Effector memory CD4-positive, alpha-beta T cell (primary cell): ENCODE results near the gene PGLYRP1.

Source experiments
- DNase-seq, 3 donors: peaks; one replicate each; pipeline ENCODE4 v3.0.0-alpha.2; 2020
- H3K27ac ChIP-seq: 2 replicates; pipeline ENCODE4 v1.7.0; 2013; ENCODE audit warnings: mild to moderate bottlenecking, low read length, moderate library complexity; ENCODE audit not compliant: insufficient read depth, poor library complexity, severe bottlenecking
- H3K27me3 ChIP-seq: replicated peaks from 2 replicates; pipeline ENCODE4 v1.7.0; 2013; ENCODE audit warnings: mild to moderate bottlenecking, low read length; ENCODE audit not compliant: insufficient read depth, control insufficient read depth, poor library complexity, severe bottlenecking
- H3K36me3 ChIP-seq: 2 replicates; pipeline ENCODE4 v1.7.0; 2013; ENCODE audit warnings: mild to moderate bottlenecking, low read length, moderate library complexity; ENCODE audit not compliant: control insufficient read depth, insufficient read depth
- H3K4me1 ChIP-seq: 2 replicates; pipeline ENCODE4 v1.7.0; 2013; ENCODE audit warnings: low read length, mild to moderate bottlenecking; ENCODE audit not compliant: control insufficient read depth, insufficient read depth, poor library complexity, severe bottlenecking
- H3K4me3 ChIP-seq: 2 replicates; pipeline ENCODE4 v1.7.0; 2013; ENCODE audit warnings: low read length, low read depth, mild to moderate bottlenecking; ENCODE audit not compliant: insufficient read depth, poor library complexity, severe bottlenecking
- H3K9me3 ChIP-seq: 2 replicates; pipeline ENCODE4 v1.7.0; 2013; ENCODE audit warnings: mild to moderate bottlenecking, low read length, moderate library complexity; ENCODE audit not compliant: control insufficient read depth

PGLYRP1 gene

DNA sequence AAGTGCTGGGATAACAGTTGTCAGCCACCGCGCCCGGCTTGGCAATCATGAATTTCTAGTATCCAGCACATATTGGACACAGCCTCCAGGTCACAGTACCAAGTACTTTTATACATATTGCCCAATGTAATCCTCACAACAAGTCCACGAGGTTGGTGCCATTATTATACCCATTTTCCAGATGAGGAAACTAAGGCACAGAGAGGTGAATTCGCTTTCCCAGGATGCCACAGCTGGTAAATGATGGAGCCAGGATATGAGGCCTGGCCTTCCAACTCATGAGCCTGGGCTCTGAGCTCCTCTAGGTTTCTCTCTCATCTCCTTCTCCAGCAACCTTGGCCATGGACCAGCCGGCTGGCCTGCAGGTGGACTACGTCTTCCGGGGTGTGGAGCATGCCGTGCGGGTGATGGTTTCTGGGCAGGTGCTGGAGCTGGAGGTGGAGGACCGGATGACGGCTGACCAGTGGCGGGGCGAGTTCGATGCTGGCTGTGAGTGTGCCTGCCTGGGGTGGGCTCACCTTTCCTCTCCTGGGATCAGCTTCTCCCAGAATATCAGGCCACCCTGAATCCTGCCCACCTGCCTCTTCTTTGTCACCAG is 20.1 kb downstream of the PGLYRP1 start:
- DNase-seq = no peak
- Histone ChIP-seq H3K27ac (no peak overlapping the region), H3K9me3 (no peaks in the 10 kb centered on the region), H3K36me3 (peaks cover 5% of the 10 kb centered on the region), H3K4me1 (peaks cover 8% of the 10 kb centered on the region), H3K27me3 (no peaks in the 10 kb centered on the region), H3K4me3 (no peak overlapping the region)

DNA sequence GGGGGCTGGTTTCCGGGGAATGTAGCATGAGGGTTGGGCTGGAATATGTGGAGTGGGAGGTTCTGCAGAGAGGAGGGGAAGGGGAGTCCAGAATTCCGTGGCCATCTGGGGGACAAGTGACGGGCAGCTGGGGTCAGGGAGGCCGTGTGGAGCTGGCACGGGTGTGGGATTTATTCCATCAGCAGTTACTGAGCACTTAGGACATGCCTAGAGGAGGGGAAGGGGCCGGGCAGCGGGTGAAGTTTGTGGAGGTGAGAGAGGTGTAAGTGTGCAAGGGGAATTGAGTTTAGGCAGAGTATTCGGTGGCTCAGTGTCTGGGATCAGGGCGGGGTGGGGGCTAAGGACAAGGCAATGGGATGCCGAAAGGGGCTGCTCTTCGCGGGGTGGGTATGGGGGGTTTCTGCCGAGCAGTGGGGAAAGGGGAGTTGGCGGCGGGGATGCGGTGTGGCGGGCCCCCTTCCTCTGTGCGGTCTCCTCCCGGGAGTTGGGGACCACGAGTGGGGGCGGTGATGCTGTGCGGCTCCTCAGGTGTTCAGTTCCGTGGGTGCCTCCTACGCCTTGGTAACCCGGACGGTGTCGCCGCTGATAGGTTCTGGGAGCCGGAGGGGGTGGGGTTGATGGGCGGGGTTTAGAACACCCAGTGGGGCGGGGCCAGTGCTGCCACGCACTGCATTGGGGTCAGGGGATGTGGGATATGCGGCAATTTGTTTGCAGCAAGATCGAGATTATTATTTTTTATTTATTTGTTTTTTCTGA is 22.2 kb downstream of the PGLYRP1 start:
- Histone ChIP-seq H3K4me1 (peaks cover 8% of the 10 kb centered on the region), H3K27me3 (no peaks in the 10 kb centered on the region), H3K9me3 (no peaks in the 10 kb centered on the region), H3K36me3 (peaks cover 5% of the 10 kb centered on the region), H3K4me3 (no peak overlapping the region), H3K27ac (no peak overlapping the region)
- DNase-seq = peak; percentile 68 to 74 (median 72)

DNA sequence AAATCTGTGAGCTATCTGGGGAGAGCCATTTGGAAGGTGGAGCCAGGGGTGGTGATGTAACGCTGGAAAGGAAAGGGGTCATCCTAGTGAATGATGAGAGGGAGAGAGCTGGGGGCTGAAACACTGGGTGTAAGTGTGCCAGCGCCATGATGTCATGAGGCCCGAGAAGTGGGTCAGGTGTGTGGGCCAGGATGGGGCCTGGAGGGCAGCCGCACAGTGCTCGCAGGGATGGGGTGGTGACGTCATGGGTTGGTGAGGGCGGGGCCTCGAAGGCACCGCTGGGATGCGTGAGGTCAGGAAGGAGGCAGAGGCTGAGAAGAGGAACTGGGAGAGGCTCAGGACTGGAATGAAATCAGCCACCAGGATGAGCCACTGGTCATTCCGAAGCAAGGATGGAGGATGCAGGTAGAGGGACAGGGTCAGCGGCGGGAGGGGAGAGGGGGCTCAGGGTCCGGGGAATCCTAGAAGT is 23.2 kb downstream of the PGLYRP1 start:
- H3K9me3 ChIP-seq = no peaks in the 10 kb centered on the region
- H3K36me3 ChIP-seq = peaks cover 5% of the 10 kb centered on the region
- no peak overlapping the region for H3K27ac ChIP-seq
- no peaks in the 10 kb centered on the region for H3K27me3 ChIP-seq
- peak in 1 of 3 donors; percentile 14 for DNase-seq
- H3K4me1 ChIP-seq = peaks cover 8% of the 10 kb centered on the region
- no peak overlapping the region for H3K4me3 ChIP-seq

DNA sequence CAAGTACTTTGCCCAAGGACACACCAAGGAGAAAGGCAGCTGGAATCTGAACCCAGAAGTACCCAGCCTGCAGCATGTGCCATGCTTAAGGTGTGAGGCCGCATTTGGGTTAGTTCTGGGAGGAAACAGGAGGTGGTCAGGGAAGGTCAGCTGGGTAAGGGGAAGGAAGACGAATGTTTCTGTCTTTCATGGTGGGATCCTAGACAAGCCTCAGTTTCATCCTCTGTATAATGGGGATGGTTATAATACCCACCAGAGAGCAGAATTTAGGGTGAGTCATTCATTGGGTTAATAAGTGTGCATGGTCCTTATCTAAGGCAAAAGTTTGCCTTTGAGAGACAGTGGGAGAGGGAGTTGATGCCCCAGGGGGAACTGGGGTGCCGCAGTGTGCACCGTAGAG is 24.0 kb downstream of the PGLYRP1 start:
- Histone ChIP-seq H3K4me1 (peaks cover 8% of the 10 kb centered on the region), H3K27me3 (no peaks in the 10 kb centered on the region), H3K4me3 (no peak overlapping the region), H3K36me3 (peaks cover 5% of the 10 kb centered on the region), H3K9me3 (no peaks in the 10 kb centered on the region), H3K27ac (no peak overlapping the region)
- no peak for DNase-seq

DNA sequence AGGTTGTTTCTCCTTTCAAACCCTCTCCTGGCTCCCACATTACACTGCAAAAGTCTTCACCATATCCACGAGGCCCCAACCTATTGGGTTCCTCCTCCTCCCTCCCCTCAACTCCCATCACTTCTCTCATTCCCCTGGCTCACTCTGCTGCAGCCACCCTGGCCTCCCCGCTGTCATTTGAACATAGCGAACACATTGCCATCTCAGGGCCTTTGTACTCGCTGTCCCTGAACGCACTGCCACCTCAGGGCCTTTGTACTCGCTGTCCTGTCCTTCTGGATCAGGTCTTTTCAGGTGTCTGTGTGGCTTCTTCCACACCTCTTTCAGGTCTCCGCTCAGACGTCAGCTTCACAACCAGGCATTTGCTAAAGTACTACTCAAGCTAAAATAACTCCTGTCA is 25.9 kb downstream of the PGLYRP1 start:
- DNase-seq = no peak
- no peaks in the 10 kb centered on the region for H3K36me3 ChIP-seq
- no peaks in the 10 kb centered on the region for H3K9me3 ChIP-seq
- no peaks in the 10 kb centered on the region for H3K27me3 ChIP-seq
- H3K27ac ChIP-seq = no peak overlapping the region
- no peak overlapping the region for H3K4me3 ChIP-seq
- peaks cover 8% of the 10 kb centered on the region for H3K4me1 ChIP-seq

DNA sequence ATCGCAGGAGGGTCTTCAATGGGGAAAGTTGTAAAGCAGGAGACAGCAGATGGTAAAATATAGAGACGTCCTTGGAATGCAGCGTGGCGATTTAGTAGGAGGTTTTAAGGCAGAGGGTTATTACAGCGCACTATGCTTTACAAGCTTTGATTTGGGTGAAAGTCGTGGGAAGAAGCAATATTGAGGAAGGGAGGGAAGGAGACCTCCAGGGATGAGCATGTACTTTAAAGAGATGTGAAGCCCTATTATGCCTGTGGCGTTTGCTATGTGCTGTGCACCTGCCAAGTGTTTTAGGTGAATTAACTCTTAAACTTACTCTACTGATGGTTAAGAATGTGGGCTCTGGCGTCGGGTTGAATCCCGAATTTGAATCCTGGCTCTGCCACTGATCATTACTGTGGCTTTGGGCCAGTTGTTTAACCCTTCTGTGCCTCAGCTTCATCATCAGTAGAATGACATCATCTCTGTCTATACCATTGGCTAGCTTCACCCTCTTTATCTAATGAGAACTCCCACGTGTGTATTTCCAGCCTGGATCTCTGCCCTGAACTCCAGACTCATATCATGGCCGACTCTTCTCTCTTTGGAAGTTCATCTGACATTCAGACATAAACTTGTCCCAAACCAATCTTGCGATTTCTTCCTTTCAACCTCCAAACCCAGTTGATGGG is 27.0 kb downstream of the PGLYRP1 start:
- no peak for DNase-seq
- Histone ChIP-seq H3K4me1 (peaks cover 8% of the 10 kb centered on the region), H3K9me3 (no peaks in the 10 kb centered on the region), H3K27me3 (no peaks in the 10 kb centered on the region), H3K36me3 (no peaks in the 10 kb centered on the region), H3K27ac (peak overlapping the region; percentile 72), H3K4me3 (peak overlapping the region; percentile 64)

DNA sequence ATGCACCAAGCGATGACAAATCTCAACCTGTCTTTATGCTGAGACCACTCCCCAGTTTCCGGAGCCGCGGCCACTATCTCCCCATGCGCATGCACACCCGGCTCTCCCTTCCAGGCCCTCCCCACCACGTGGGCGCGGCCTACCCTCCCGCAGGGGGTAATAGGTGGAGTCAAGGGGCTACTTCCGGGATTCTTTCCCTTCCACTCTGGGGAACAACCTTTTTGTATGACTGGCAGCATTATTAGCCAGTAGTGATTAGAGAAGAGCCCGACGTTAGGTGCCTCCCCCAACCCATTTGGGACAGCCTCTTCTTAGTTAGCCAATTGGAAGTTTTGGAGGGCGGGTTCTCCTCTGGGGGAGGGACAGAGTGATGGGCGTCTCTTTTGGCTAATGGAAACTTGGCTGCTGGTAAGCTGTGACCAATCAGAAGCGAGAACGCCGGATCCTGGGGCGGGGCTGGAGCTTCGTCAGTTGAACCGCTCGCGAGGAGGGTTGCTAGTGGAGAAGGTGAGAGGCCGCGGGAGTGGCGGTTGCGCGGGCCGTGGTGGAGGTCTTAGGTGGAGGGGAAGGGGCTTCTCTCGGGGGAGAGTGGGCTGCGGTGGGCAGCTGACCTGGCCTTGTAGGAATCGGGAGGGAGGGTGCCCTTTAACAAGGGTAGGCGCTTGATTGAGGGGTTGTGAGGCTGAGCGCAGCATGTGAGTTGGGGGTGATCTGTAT is 27.7 kb downstream of the PGLYRP1 start, which contains the start of gene CCDC61:
Gene CCDC61 (plus strand): TSS at position 470 of the 717 bp plus-strand sequence. CDS start 7,552 bp downstream, outside the sequence.
- Histone ChIP-seq H3K4me1 (peaks cover 2% of the 10 kb centered on the region), H3K27ac (peak within 1 kb of the TSS; percentile 72), H3K4me3 (peak within 1 kb of the TSS; percentile 64), H3K36me3 (no peaks in the 10 kb centered on the region), H3K9me3 (no peaks in the 10 kb centered on the region), H3K27me3 (no peaks in the 10 kb centered on the region)
- DNase-seq = peak; percentile 93 to 95 (median 95)

DNA sequence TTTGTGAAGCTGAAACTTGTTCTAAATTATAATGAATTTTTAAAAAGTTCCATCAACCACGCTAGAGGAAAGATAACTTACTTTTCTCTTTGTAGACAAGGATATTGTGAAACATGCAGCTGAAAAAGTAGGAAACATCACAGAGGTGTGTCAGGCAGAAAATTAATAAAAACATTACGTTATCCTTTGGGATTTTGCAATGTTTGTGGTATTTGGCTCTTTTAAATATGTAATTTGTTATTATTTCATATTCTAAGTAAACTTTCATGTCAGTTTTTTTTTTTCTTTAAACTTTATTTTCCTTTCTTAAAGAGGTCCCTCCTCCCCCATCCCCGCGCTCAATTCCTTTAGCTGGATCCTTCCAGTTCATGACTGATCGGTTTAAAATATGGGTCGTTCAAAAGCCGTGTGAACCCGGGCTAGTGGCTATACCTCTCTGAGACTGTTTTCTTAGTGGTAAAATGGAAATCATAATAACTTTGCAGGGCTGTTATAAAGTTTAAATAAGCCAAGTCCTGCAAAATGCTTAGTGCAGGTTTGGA is 28.3 kb downstream of the PGLYRP1 start:
- H3K36me3 ChIP-seq = no peaks in the 10 kb centered on the region
- peak overlapping the region; percentile 34 for H3K27ac ChIP-seq

DNA sequence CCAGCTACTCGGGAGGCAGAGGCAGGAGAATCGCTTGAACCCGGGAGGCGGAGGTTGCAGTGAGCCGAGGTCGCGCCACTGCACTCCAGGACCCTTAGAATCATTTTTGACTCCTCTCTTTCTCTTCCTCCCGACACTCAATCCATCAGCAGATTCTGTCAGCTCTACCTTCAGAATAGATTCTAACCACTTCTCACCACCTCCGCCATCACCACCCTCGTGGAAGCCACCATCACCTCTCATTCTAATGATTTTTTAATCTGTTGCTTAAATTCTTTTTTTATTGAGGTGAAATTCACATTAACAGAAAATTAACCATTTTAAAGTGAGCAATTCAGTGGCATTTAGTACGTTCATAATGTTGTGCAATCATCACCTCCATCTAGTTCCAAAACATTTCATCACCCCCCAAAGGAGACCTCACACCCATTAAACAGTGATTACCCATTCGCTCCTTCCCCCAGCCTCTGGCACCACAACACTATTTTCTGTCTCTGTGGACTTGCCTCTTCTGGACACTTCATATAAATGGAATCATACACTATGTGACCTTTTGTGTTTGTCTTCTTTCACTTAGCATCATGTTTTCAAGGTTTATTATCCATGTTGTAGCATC is 32.6 kb downstream of the PGLYRP1 start:
- Histone ChIP-seq H3K4me3 (no peak overlapping the region), H3K9me3 (no peaks in the 10 kb centered on the region), H3K4me1 (no peaks in the 10 kb centered on the region), H3K36me3 (no peaks in the 10 kb centered on the region), H3K27me3 (peaks cover 4% of the 10 kb centered on the region), H3K27ac (no peak overlapping the region)
- no peak for DNase-seq

More for the DNA sequence above, 28.3 kb downstream of the PGLYRP1 start:
- peak overlapping the region; percentile 51 for H3K4me3 ChIP-seq
- no peaks in the 10 kb centered on the region for H3K9me3 ChIP-seq
- no peak for DNase-seq
- no peaks in the 10 kb centered on the region for H3K4me1 ChIP-seq
- H3K27me3 ChIP-seq = no peaks in the 10 kb centered on the region
